Sigmoid colon (tissue), 4 donors: ENCODE results near the gene PLXNA1.

Experiments used
- EP300 ChIP-seq, 4 donors: sonication (generic); formaldehyde crosslinking; IDR thresholded peaks; one replicate each; pipeline ENCODE4 v1.6.1; 2017; ENCODE audit warnings: antibody characterized with exemption in 4 of 4
- TF ChIP-seq, protein P1 (sequence below), 4 experiments: fragments of 450-650 bp in 3 of 4; fragments of 200-600 bp in 1 of 4; IDR thresholded peaks; one replicate each; pipeline ENCODE4 v1.5.1; 2016 to 2019; ENCODE audit warnings: antibody characterized with exemption in 4 of 4, mild to moderate bottlenecking in 3 of 4, moderate library complexity in 2 of 4

GRCh38 chr3:127012091-127012490 is 29.2 kb downstream of the PLXNA1 start:
- TF ChIP-seq, protein P1, sequence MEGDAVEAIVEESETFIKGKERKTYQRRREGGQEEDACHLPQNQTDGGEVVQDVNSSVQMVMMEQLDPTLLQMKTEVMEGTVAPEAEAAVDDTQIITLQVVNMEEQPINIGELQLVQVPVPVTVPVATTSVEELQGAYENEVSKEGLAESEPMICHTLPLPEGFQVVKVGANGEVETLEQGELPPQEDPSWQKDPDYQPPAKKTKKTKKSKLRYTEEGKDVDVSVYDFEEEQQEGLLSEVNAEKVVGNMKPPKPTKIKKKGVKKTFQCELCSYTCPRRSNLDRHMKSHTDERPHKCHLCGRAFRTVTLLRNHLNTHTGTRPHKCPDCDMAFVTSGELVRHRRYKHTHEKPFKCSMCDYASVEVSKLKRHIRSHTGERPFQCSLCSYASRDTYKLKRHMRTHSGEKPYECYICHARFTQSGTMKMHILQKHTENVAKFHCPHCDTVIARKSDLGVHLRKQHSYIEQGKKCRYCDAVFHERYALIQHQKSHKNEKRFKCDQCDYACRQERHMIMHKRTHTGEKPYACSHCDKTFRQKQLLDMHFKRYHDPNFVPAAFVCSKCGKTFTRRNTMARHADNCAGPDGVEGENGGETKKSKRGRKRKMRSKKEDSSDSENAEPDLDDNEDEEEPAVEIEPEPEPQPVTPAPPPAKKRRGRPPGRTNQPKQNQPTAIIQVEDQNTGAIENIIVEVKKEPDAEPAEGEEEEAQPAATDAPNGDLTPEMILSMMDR (IDR thresholded peaks at IDR 0.05) = no peak
- no peak for TF ChIP-seq EP300 (IDR thresholded peaks at IDR 0.05)
